CD4-positive, alpha-beta T cell (primary cell): ENCODE data around the gene CCDC107. TPM values are rescaled to one million over a fixed set of nuclear protein-coding genes. Genes with fewer than 3 reads are reported as not detected.

Source experiments
- ATAC-seq: fragments of 200-7000 bp; cut with Tn5 transposase; one replicate; pipeline ENCODE4 v1.10.0; 2022; ENCODE audit warnings: mild to moderate bottlenecking; ENCODE audit not compliant: poor library complexity
- CTCF ChIA-PET: fragments of 350-600 bp; sonication (Branson Sonifier 250); formaldehyde crosslinking; loops from one replicate; lab custom pipeline; 2021; ENCODE audit warnings: antibody characterized with exemption, inconsistent platforms; lab: Charles Lee
- POLR2A ChIA-PET: fragments of 350-600 bp; sonication (Branson Sonifier 250); formaldehyde crosslinking; loops from one replicate; lab custom pipeline; 2021; ENCODE audit warnings: antibody characterized with exemption, inconsistent platforms; lab: Charles Lee
- DNase-seq, 14 experiments: peaks; one replicate each; pipeline ENCODE4 v3.0.0-alpha.2; 2013 to 2020; ENCODE audit warnings: mixed read lengths in 2 of 14
- H3K27ac ChIP-seq, 2 donors: one replicate each; pipeline versions ENCODE4 v1.5.1 to v1.7.0; 2013; ENCODE audit warnings: low read length in 2 of 2, low read depth in 1 of 2, mild to moderate bottlenecking in 1 of 2
- H3K27me3 ChIP-seq, 2 experiments: 1 replicate in 1 of 2; 2 replicates in 1 of 2; pipeline versions ENCODE4 v1.6.1 to v1.7.0; 2013; ENCODE audit warnings: low read length in 2 of 2, control low read depth in 1 of 2, mild to moderate bottlenecking in 1 of 2, moderate library complexity in 1 of 2; ENCODE audit not compliant: insufficient read depth in 2 of 2, control insufficient read depth in 1 of 2
- H3K36me3 ChIP-seq: one replicate; pipeline ENCODE4 v1.6.1; 2013; ENCODE audit warnings: low read length, control low read depth; ENCODE audit not compliant: insufficient read depth
- H3K4me1 ChIP-seq: one replicate; pipeline ENCODE4 v1.6.1; 2013; ENCODE audit warnings: low read length, control low read depth; ENCODE audit not compliant: insufficient read depth
- H3K4me3 ChIP-seq: one replicate; pipeline ENCODE4 v1.5.1; 2013; ENCODE audit warnings: mild to moderate bottlenecking, low read length, moderate library complexity
- H3K9me3 ChIP-seq, 2 experiments: 1 replicate in 1 of 2; 2 replicates in 1 of 2; pipeline versions ENCODE4 v1.6.1 to v1.7.0; 2013; ENCODE audit warnings: low read length in 2 of 2, mild to moderate bottlenecking in 2 of 2, control low read depth in 1 of 2, moderate library complexity in 1 of 2; ENCODE audit not compliant: control insufficient read depth in 1 of 2, insufficient read depth in 1 of 2
- H3K27ac Mint-ChIP-seq: one replicate; pipeline ENCODE4 v1.8.0; 2020; ENCODE audit warnings: mixed read lengths
- H3K27me3 Mint-ChIP-seq: one replicate; pipeline ENCODE4 v1.8.0; 2021; ENCODE audit warnings: mixed read lengths
- H3K36me3 Mint-ChIP-seq: one replicate; pipeline ENCODE4 v1.8.0; 2021; ENCODE audit warnings: low read depth, mixed read lengths
- H3K4me1 Mint-ChIP-seq: one replicate; pipeline ENCODE4 v1.8.0; 2021; ENCODE audit warnings: low read depth, mixed read lengths
- H3K4me3 Mint-ChIP-seq: one replicate; pipeline ENCODE4 v1.8.0; 2020; ENCODE audit warnings: mild to moderate bottlenecking, mixed read lengths
- H3K9me3 Mint-ChIP-seq: one replicate; pipeline ENCODE4 v1.8.0; 2020; ENCODE audit warnings: mixed read lengths
- CTCF ChIP-seq: fragments of 200-600 bp; IDR thresholded peaks from one replicate; pipeline ENCODE4 v1.8.0; 2022; ENCODE audit warnings: antibody characterized with exemption, mild to moderate bottlenecking
- intact Hi-C, 2 experiments: fragments of 100-400 bp; cut with DNase I in 1 of 2; cut with micrococcal nuclease in 1 of 2; formaldehyde crosslinking; loops; one replicate each; pipeline versions ENCODE4 v1.15.1 to v1.9.0; 2023 to 2025; cut with DNase I, micrococcal nuclease
- total RNA-seq, 174 experiments: library from RNA in 2 of 174; stranded (reverse) in 2 of 174; gene quantifications; one replicate each; pipeline ENCODE4 v1.2.3 and lab custom pipeline; 2021 to 2026

The CCDC107 gene
- total RNA-seq, 2 experiments from 2014 or later: 10.2 TPM

- H3K9me3 Mint-ChIP-seq: no peaks in the 10 kb centered on the region
- intact Hi-C loops: no loop called here
- no peak for TF ChIP-seq CTCF
- peaks cover 15% of the 10 kb centered on the region for H3K4me1 ChIP-seq
- peaks cover 10% of the 10 kb centered on the region for H3K27me3 Mint-ChIP-seq
- no peak for DNase-seq
- no peak within 1 kb of the TSS for H3K27ac ChIP-seq
- CTCF ChIA-PET: no interaction called here
- peaks cover 0 to 6% of the 10 kb centered on the region in 2 experiments for H3K27me3 ChIP-seq
- H3K4me1 Mint-ChIP-seq: peaks cover 15% of the 10 kb centered on the region
- H3K36me3 Mint-ChIP-seq: no peaks in the 10 kb centered on the region
- no peaks in the 10 kb centered on the region for H3K36me3 ChIP-seq
- no peak within 1 kb of the TSS for H3K27ac Mint-ChIP-seq
- H3K4me3 ChIP-seq: no peak within 1 kb of the TSS
- ATAC-seq: no peak
- H3K4me3 Mint-ChIP-seq: peak within 1 kb of the TSS; percentile 52
- POLR2A ChIA-PET: no interaction called here
- no peaks in the 10 kb centered on the region for H3K9me3 ChIP-seq
Measured at GRCh38 chr9:35673132-35674024, 15.3 kb downstream of the CCDC107 start, which contains the start of gene CA9. Gene CA9 (plus strand): TSS chr9:35673928. CDS start chr9:35673960, 32 bp downstream.

- POLR2A ChIA-PET: interaction anchor here (1.7 kb wide), 1 partner anchor 13 kb away, joined by 4 read pairs; no protein-coding TSS in a partner anchor
- no peak overlapping the region for H3K4me3 Mint-ChIP-seq
- peaks cover 15% of the 10 kb centered on the region for H3K4me1 Mint-ChIP-seq
Measured at GRCh38 chr9:35674025-35674361, 15.9 kb downstream of the CCDC107 start.

GRCh38 chr9:35675204-35675603 lies 17.1 kb downstream of the CCDC107 start:
- Histone ChIP-seq H3K4me1 (peaks cover 15% of the 10 kb centered on the region), H3K27me3 (peaks cover 0 to 6% of the 10 kb centered on the region in 2 experiments), H3K9me3 (no peaks in the 10 kb centered on the region), H3K36me3 (no peaks in the 10 kb centered on the region), H3K27ac (no peak overlapping the region), H3K4me3 (peak overlapping the region; percentile 58)
- peaks cover 10% of the 10 kb centered on the region for H3K27me3 Mint-ChIP-seq
- H3K4me3 Mint-ChIP-seq: peak overlapping the region; percentile 78
- ATAC-seq (no peak), DNase-seq (no peak)
- intact Hi-C loops: no loop called here
- no peaks in the 10 kb centered on the region for H3K9me3 Mint-ChIP-seq
- no peaks in the 10 kb centered on the region for H3K36me3 Mint-ChIP-seq
- POLR2A ChIA-PET: interaction anchor here (0.7 to 2.9 kb wide), 5 partner anchors 10 to 57 kb away, joined by 3 to 11 read pairs (median 6); partner anchors contain the start of genes ARHGEF39, CCDC107, CREB3 and TLN1
- H3K4me1 Mint-ChIP-seq: peaks cover 15% of the 10 kb centered on the region
- no peak for TF ChIP-seq CTCF
- CTCF ChIA-PET: interaction anchor here (0.9 to 2.5 kb wide), 3 partner anchors 17 to 71 kb away, joined by 3 to 9 read pairs (median 4); partner anchors contain the start of genes CCDC107 and RMRP
- H3K27ac Mint-ChIP-seq: no peak overlapping the region

More at GRCh38 chr9:35674025-35674361, 15.9 kb downstream of the CCDC107 start:
- H3K9me3 ChIP-seq: no peaks in the 10 kb centered on the region
- Mint-ChIP-seq H3K36me3 (no peaks in the 10 kb centered on the region), H3K27me3 (peaks cover 10% of the 10 kb centered on the region), H3K9me3 (no peaks in the 10 kb centered on the region), H3K27ac (no peak overlapping the region)
- no peaks in the 10 kb centered on the region for H3K36me3 ChIP-seq
- DNase-seq: no peak
- no peak overlapping the region for H3K4me3 ChIP-seq
- intact Hi-C loops: no loop called here
- no peak overlapping the region for H3K27ac ChIP-seq
- peaks cover 0 to 6% of the 10 kb centered on the region in 2 experiments for H3K27me3 ChIP-seq
- CTCF ChIA-PET: no interaction called here
- peaks cover 15% of the 10 kb centered on the region for H3K4me1 ChIP-seq
- no peak for ATAC-seq
- no peak for TF ChIP-seq CTCF
